ENCODE results near the gene CSNK2A2. TPM values are rescaled to one million over a fixed set of nuclear protein-coding genes. Genes with fewer than 3 reads are reported as not detected.

Gene CSNK2A2
- total RNA-seq, 2 donors from 2014 or later, result 27.8 to 65.0 TPM

DNA sequence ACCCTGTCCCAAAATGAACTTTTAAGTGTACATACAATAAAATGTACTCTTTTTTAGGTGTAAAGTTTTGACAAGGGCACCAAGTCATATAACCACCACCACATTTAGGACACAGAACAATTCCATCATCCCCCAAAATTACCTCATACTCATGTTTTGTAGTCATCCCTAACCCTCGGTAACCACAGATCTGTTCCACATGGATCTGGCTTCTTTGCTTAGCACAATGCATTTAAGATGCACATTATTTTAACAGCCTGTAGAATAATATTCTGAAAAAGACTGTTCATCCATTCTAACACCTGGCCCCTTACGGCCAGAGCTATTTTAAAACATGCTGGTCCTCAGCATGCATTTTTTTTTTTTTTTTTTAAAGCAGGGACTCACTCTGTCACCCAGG is 43.6 kb downstream of the CSNK2A2 start:
- no peaks in the 10 kb centered on the region for H3K9me3 ChIP-seq

DNA sequence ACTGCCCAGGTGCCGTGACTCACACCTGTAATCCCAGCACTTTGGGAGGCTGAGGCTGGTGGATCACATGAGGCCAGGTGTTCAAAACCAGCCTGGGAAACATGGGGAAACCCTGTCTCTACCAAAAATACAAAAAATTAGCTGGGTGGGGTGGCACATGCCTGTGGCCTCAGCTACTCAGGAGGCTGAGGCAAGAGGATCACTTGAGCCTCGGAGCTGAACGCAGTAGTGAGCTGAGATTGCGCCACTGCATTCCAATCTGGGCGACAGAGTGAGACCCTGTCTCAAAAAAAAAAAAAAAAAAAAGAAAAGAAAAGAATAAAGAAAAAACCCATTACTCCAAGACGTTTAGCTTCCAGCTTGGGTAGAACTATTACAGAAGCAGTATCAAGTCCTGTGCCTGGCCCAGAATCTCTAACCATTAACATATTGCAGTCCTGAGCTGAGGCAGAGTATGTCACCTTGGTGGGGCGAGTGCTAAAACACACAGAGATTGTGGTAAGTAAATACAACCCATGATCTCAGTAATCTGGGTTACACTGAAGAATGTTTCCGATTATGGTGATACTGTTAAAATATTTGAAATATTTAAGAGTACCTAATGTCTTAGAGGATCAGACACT is 45.5 kb downstream of the CSNK2A2 start:
- Histone ChIP-seq H3K27me3 (replicated peaks; ENCODE audit: insufficient read depth) (no peaks in the 10 kb centered on the region), H3K27ac (no peak overlapping the region), H3K36me3 (no peaks in the 10 kb centered on the region), H3K9me3 (no peaks in the 10 kb centered on the region), H3K4me3 (no peak overlapping the region), H3K4me1 (replicated peaks) (no peaks in the 10 kb centered on the region)
- TF ChIP-seq, protein P1, sequence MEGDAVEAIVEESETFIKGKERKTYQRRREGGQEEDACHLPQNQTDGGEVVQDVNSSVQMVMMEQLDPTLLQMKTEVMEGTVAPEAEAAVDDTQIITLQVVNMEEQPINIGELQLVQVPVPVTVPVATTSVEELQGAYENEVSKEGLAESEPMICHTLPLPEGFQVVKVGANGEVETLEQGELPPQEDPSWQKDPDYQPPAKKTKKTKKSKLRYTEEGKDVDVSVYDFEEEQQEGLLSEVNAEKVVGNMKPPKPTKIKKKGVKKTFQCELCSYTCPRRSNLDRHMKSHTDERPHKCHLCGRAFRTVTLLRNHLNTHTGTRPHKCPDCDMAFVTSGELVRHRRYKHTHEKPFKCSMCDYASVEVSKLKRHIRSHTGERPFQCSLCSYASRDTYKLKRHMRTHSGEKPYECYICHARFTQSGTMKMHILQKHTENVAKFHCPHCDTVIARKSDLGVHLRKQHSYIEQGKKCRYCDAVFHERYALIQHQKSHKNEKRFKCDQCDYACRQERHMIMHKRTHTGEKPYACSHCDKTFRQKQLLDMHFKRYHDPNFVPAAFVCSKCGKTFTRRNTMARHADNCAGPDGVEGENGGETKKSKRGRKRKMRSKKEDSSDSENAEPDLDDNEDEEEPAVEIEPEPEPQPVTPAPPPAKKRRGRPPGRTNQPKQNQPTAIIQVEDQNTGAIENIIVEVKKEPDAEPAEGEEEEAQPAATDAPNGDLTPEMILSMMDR (IDR thresholded peaks at IDR 0.05), result no peak
- intact Hi-C loops (cut with DNase I), result no loop called here
- WGBS, result 82% methylated on average over 8 of the region's 8 CpGs
- no peak for DNase-seq (ENCODE audit: low spot score)

More for the DNA sequence above, 43.6 kb downstream of the CSNK2A2 start:
- Histone ChIP-seq H3K4me3 (no peak overlapping the region), H3K27ac (no peak overlapping the region), H3K36me3 (no peaks in the 10 kb centered on the region), H3K4me1 (replicated peaks) (no peaks in the 10 kb centered on the region), H3K27me3 (replicated peaks; ENCODE audit: insufficient read depth) (no peaks in the 10 kb centered on the region)
- TF ChIP-seq POLR2A (IDR thresholded peaks at IDR 0.05), result no peak
- TF ChIP-seq POLR2AphosphoS5 (IDR thresholded peaks at IDR 0.05), result no peak
- TF ChIP-seq, protein P1 (IDR thresholded peaks at IDR 0.05), result no peak
- intact Hi-C loops (cut with DNase I), result no loop called here
- no peak for DNase-seq (ENCODE audit: low spot score)
- WGBS, result 85% methylated on average over 2 of the region's 2 CpGs

DNA sequence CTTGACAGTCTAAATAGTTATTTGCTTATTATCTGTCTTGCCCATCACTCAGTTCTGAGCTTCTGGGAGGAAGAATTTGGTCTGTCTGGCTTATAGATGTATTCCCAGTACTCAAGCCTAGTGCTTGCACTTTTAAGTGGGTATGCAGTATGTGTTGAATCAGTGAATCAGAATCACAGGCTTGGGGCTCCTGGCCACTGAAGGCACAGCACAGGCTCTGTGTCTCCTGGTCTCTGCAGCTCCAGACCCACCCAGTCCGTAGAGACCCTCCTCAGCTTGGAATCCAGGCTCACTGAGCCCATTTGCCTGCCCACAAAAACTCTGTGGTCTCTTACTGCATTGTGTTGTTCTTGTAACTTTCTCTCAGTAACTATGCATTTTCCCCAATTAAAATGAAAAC is 49.4 kb downstream of the CSNK2A2 start:
- Histone ChIP-seq H3K4me3 (no peak overlapping the region), H3K27me3 (replicated peaks; ENCODE audit: insufficient read depth) (no peaks in the 10 kb centered on the region), H3K36me3 (no peaks in the 10 kb centered on the region), H3K4me1 (replicated peaks) (no peaks in the 10 kb centered on the region), H3K9me3 (no peaks in the 10 kb centered on the region), H3K27ac (no peak overlapping the region)
- TF ChIP-seq POLR2A (IDR thresholded peaks at IDR 0.05) (no peak), POLR2AphosphoS5 (IDR thresholded peaks at IDR 0.05) (no peak)
- TF ChIP-seq, protein P1 (IDR thresholded peaks at IDR 0.05), result no peak
- intact Hi-C loops (cut with DNase I), result no loop called here
- no peak for DNase-seq (ENCODE audit: low spot score)
- WGBS, result 63% methylated on average over 1 of the region's 1 CpG

DNA sequence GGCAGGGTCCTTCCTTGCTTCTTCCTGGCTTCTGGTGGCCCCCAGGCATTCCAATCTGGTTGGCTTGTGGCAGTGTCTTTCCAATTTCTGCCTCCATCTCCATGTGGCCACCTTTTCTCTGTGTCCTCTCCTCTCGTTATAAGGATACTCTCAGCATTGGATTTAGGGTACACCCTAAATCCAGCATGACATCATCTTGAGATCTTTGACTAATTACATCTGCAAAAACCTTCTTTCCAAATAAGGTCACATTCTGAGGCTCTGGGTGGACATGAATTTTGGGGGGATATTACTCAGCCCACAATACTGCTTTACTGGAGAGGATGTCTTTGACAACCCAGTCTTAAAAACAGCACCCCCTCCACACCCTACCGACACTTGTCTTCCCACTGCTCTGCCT is 49.8 kb downstream of the CSNK2A2 start:
- H3K9me3 ChIP-seq, result no peaks in the 10 kb centered on the region
- no peak for TF ChIP-seq POLR2AphosphoS5 (IDR thresholded peaks at IDR 0.05)
- TF ChIP-seq POLR2A (IDR thresholded peaks at IDR 0.05), result no peak
- TF ChIP-seq, protein P1 (IDR thresholded peaks at IDR 0.05), result no peak
- WGBS, result 85% methylated on average over 2 of the region's 2 CpGs
- DNase-seq (ENCODE audit: low spot score), result no peak
- intact Hi-C loops (cut with DNase I), result no loop called here
- H3K4me1 ChIP-seq (replicated peaks), result no peaks in the 10 kb centered on the region
- H3K36me3 ChIP-seq, result no peaks in the 10 kb centered on the region
- H3K27me3 ChIP-seq (replicated peaks; ENCODE audit: insufficient read depth), result no peaks in the 10 kb centered on the region
- H3K27ac ChIP-seq, result no peak overlapping the region
- no peak overlapping the region for H3K4me3 ChIP-seq

DNA sequence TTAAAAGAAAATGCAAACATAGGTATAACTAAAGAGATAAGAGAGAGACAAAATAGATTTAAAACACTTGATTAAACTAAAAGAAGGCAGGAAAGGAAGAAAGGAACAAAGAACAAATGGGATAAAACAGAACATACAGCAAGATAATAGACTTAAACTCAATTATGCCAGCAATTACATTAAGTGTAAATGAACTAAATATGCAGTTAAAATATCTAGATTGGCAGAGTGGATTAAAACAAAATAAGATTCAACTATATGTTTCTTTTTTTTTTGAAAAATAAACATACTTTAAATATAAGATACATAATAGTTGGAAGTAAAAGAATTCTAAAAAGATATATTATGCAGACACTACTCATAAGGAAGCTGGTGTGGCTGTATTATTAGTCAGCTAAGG is 59.1 kb downstream of the CSNK2A2 start:
- intact Hi-C loops (cut with DNase I), result no loop called here
- Histone ChIP-seq H3K9me3 (no peaks in the 10 kb centered on the region), H3K4me3 (no peak overlapping the region), H3K36me3 (no peaks in the 10 kb centered on the region), H3K27ac (no peak overlapping the region), H3K27me3 (replicated peaks; ENCODE audit: insufficient read depth) (no peaks in the 10 kb centered on the region), H3K4me1 (replicated peaks) (no peaks in the 10 kb centered on the region)
- DNase-seq (ENCODE audit: low spot score), result no peak
- TF ChIP-seq POLR2AphosphoS5 (IDR thresholded peaks at IDR 0.05), result no peak
- TF ChIP-seq POLR2A (IDR thresholded peaks at IDR 0.05), result no peak
- TF ChIP-seq, protein P1 (IDR thresholded peaks at IDR 0.05), result no peak

All from prostate gland (tissue), 2 donors.